Osteocyte (in vitro differentiated cells): ENCODE measurements around the gene GMEB2. TPM values are rescaled to one million over a fixed set of nuclear protein-coding genes. Genes with fewer than 3 reads are reported as not detected.

Experiments
- DNase-seq: peaks from one replicate; pipeline ENCODE4 v3.0.0; 2021; ENCODE audit warnings: mixed read lengths; ENCODE audit not compliant: unreplicated experiment; ENCODE audit errors: extremely low spot score
- H3K27ac Mint-ChIP-seq: one replicate; pipeline ENCODE4 v1.8.0; 2021; ENCODE audit warnings: mild to moderate bottlenecking, mixed read lengths; ENCODE audit not compliant: unreplicated experiment
- H3K27me3 Mint-ChIP-seq: one replicate; pipeline ENCODE4 v1.8.0; 2021; ENCODE audit warnings: mixed read lengths; ENCODE audit not compliant: unreplicated experiment
- H3K36me3 Mint-ChIP-seq: one replicate; pipeline ENCODE4 v1.8.0; 2021; ENCODE audit warnings: mixed read lengths; ENCODE audit not compliant: unreplicated experiment
- H3K4me1 Mint-ChIP-seq: one replicate; pipeline ENCODE4 v1.8.0; 2021; ENCODE audit warnings: mixed read lengths; ENCODE audit not compliant: unreplicated experiment
- H3K4me3 Mint-ChIP-seq: one replicate; pipeline ENCODE4 v1.8.0; 2021; ENCODE audit warnings: mild to moderate bottlenecking, moderate library complexity, mixed read lengths; ENCODE audit not compliant: unreplicated experiment
- H3K9me3 Mint-ChIP-seq: one replicate; pipeline ENCODE4 v1.8.0; 2021; ENCODE audit warnings: mixed read lengths; ENCODE audit not compliant: unreplicated experiment
- CTCF ChIP-seq: fragments of 200-600 bp; sonication (generic); IDR thresholded peaks from 2 replicates; pipeline ENCODE4 v1.5.0; 2021; ENCODE audit warnings: antibody characterized with exemption, mild to moderate bottlenecking, moderate library complexity
- total RNA-seq: library from RNA; stranded (reverse); gene quantifications from 2 replicates; pipeline ENCODE4 v1.2.1, GENCODE V29; 2021

The GMEB2 gene
- total RNA-seq, 1 donor from 2014 or later = 12.1 TPM

DNA sequence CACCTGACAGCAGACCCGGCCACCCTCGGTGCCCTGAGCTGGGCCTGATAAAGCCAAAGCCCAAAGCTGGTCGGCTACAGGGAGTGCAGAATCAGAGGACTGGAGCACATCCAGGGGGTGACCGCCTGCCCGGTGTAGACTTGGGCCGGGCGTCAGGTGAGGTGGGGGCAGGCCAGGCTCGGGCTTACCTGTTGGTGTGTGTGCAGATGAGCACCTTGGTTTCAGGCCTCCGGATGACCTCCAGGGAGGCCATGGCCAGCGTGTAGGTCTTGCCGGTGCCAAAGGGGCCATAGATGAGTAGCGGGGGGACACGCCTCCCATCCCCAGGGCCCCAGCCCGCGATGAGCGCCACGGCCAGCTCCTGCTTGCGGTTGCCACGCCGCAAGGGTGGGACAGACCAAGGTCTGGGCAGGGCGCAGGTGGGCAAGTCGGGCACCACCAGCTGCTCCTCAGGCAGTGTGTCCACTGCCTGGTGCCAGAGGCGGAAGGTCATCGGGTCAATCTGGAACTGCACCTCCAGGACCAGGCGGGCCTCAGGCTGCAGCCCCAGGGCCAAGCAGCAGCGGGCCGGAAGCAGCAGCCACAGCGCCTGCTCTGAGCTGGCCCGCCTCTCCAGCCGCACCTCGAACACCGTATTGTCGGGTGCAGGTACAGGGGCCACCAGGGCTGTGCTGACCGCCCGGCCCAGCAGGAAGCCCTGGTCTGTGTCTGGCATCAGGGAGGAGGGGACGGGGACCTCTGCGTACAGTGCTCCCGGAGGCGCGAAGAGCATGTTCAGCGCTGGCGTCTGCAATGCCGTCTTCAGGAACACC is 58.5 kb downstream of the GMEB2 start:
- DNase-seq = no peak
- no peaks in the 10 kb centered on the region for H3K27me3 Mint-ChIP-seq
- no peaks in the 10 kb centered on the region for H3K36me3 Mint-ChIP-seq
- no peaks in the 10 kb centered on the region for H3K4me1 Mint-ChIP-seq
- no peak overlapping the region for H3K27ac Mint-ChIP-seq
- no peaks in the 10 kb centered on the region for H3K9me3 Mint-ChIP-seq
- no peak overlapping the region for H3K4me3 Mint-ChIP-seq
- no peak for TF ChIP-seq CTCF

- Mint-ChIP-seq H3K36me3 (no peaks in the 10 kb centered on the region), H3K4me3 (no peak overlapping the region), H3K27ac (no peak overlapping the region), H3K9me3 (no peaks in the 10 kb centered on the region), H3K4me1 (no peaks in the 10 kb centered on the region), H3K27me3 (no peaks in the 10 kb centered on the region)
- DNase-seq = no peak
- no peak for TF ChIP-seq CTCF
Measured at GRCh38 chr20:63567386-63568169, 59.3 kb downstream of the GMEB2 start.

- no peak for DNase-seq
- H3K27ac Mint-ChIP-seq = no peak overlapping the region
- TF ChIP-seq CTCF = no peak
- no peaks in the 10 kb centered on the region for H3K36me3 Mint-ChIP-seq
- no peaks in the 10 kb centered on the region for H3K4me1 Mint-ChIP-seq
- H3K27me3 Mint-ChIP-seq = no peaks in the 10 kb centered on the region
- no peak overlapping the region for H3K4me3 Mint-ChIP-seq
- H3K9me3 Mint-ChIP-seq = no peaks in the 10 kb centered on the region
Measured at GRCh38 chr20:63567136-63567385, 59.8 kb downstream of the GMEB2 start.

DNA sequence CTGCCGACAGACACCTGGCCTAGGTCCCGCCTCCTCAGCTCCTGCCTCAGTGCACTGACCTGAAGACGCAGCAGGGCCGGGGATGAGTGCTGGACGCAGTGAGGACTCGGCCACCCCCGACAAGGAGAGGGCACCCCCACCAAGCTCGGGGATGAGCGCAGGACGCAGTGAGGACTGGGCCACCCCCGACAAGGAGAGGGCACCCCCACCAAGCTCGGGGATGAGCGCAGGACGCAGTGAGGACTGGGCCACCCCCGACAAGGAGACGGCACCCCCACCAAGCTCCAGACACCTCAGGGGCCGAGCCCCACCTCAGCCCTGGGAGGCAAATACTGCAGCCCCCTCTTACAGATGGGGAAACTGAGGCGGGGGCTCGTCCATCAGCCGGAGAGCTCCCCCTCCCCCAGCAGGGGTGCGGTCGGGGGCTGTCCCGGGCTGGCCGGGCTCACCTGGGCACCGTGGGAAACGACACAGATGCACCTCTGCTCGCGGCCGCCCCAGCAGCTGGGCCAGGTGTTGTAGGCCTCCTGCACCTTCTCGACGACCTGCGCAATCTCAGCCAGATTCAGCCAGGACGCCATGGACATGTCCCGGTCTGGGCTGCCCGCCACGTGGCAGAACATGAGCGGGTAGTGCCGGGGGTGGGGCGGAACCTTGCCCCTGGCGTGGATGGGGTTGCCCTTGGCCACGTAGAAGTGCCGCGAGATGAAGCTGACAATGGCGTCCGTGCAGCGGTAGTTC is 60.3 kb downstream of the GMEB2 start:
- H3K4me3 Mint-ChIP-seq = no peak overlapping the region
- H3K27me3 Mint-ChIP-seq = no peaks in the 10 kb centered on the region
- no peaks in the 10 kb centered on the region for H3K9me3 Mint-ChIP-seq
- no peak for TF ChIP-seq CTCF
- H3K36me3 Mint-ChIP-seq = no peaks in the 10 kb centered on the region
- no peaks in the 10 kb centered on the region for H3K4me1 Mint-ChIP-seq
- H3K27ac Mint-ChIP-seq = no peak overlapping the region
- no peak for DNase-seq
